SW480 (cell line): ENCODE data around the gene PLCB4.

Source experiments
- DNase-seq: peaks from one replicate; pipeline ENCODE4 v3.0.0-alpha.2; 2016; ENCODE audit warnings: low spot score

The PLCB4 gene

GRCh38 chr20:9498322-9498721 lies 429.4 kb downstream of the PLCB4 start:
- no peak for DNase-seq

GRCh38 chr20:9499126-9499899 lies 430.4 kb downstream of the PLCB4 start:
- no peak for DNase-seq

- no peak for DNase-seq
Measured at GRCh38 chr20:9500121-9500520, 431.2 kb downstream of the PLCB4 start.

- DNase-seq, result no peak
Measured at GRCh38 chr20:9501473-9501872, 432.6 kb downstream of the PLCB4 start.

GRCh38 chr20:9503526-9504245 lies 434.8 kb downstream of the PLCB4 start:
- DNase-seq, result peak; percentile 20

GRCh38 chr20:9506280-9506821 lies 437.5 kb downstream of the PLCB4 start:
- no peak for DNase-seq

GRCh38 chr20:9506964-9507369 lies 438.1 kb downstream of the PLCB4 start:
- DNase-seq, result no peak

GRCh38 chr20:9507544-9508239 lies 438.8 kb downstream of the PLCB4 start:
- no peak for DNase-seq

- no peak for DNase-seq
Measured at GRCh38 chr20:9508240-9508661, 439.4 kb downstream of the PLCB4 start.

GRCh38 chr20:9508696-9509178 lies 439.9 kb downstream of the PLCB4 start:
- no peak for DNase-seq

GRCh38 chr20:9509246-9509645 lies 440.4 kb downstream of the PLCB4 start:
- no peak for DNase-seq

GRCh38 chr20:9510911-9511310 lies 442.0 kb downstream of the PLCB4 start:
- no peak for DNase-seq

GRCh38 chr20:9514072-9514460 lies 445.2 kb downstream of the PLCB4 start:
- DNase-seq, result no peak

- peak; percentile 13 for DNase-seq
Measured at GRCh38 chr20:9514461-9515213, 445.8 kb downstream of the PLCB4 start, which contains the start of gene LAMP5. Gene LAMP5, plus strand, starts transcription at chr20:9514590. Its CDS starts 263 bp downstream, at chr20:9514853.

- DNase-seq, result no peak
Measured at GRCh38 chr20:9515214-9515585, 446.3 kb downstream of the PLCB4 start.

GRCh38 chr20:9515741-9516233 lies 446.9 kb downstream of the PLCB4 start:
- DNase-seq, result no peak

GRCh38 chr20:9516234-9516871 lies 447.5 kb downstream of the PLCB4 start:
- no peak for DNase-seq

- no peak for DNase-seq
Measured at GRCh38 chr20:9517297-9518162, 448.6 kb downstream of the PLCB4 start.

GRCh38 chr20:9518576-9519175 lies 449.8 kb downstream of the PLCB4 start:
- DNase-seq, result no peak

- no peak for DNase-seq
Measured at GRCh38 chr20:9520086-9520485, 451.2 kb downstream of the PLCB4 start.
